HG02885 (cell line): ENCODE measurements around the gene OVCH1.

Experiments used
- ATAC-seq: cut with Tn5 transposase; IDR thresholded peaks from one replicate; pipeline ENCODE4 v1.9.1; 2021; ENCODE audit warnings: mild to moderate bottlenecking; ENCODE audit not compliant: unreplicated experiment, poor library complexity

Gene OVCH1

DNA sequence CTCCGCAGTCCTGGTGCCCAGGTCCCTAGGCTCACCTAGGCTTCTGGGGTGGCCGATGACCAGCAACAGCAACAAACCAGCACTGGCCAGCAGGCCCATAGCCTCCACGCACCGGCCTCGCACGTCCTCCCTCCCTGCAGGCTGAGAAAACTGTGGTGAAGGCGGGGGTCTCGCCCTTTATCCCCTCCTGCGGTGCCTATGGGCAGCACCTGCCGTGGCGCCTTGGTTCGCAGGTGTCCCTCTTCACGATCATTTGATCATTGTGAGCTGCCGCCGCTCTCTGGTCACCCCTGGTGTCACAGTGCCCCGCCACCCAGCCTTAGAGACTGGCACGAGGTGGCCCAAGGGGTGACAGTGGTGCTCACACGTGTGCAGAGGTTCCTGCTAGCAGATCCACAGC, at the start of gene OVCH1:
OVCH1 (minus strand) TSS at position 99 of the 400 bp plus-strand sequence; CDS start at position 99, 0 bp downstream.
- no peak for ATAC-seq

GRCh38 chr12:29547151-29547632, 49.7 kb upstream of the OVCH1 start:
- ATAC-seq = no peak

GRCh38 chr12:29546000-29546399, 48.5 kb upstream of the OVCH1 start:
- no peak for ATAC-seq

GRCh38 chr12:29545102-29545467, 47.6 kb upstream of the OVCH1 start:
- peak; percentile 65 for ATAC-seq

DNA sequence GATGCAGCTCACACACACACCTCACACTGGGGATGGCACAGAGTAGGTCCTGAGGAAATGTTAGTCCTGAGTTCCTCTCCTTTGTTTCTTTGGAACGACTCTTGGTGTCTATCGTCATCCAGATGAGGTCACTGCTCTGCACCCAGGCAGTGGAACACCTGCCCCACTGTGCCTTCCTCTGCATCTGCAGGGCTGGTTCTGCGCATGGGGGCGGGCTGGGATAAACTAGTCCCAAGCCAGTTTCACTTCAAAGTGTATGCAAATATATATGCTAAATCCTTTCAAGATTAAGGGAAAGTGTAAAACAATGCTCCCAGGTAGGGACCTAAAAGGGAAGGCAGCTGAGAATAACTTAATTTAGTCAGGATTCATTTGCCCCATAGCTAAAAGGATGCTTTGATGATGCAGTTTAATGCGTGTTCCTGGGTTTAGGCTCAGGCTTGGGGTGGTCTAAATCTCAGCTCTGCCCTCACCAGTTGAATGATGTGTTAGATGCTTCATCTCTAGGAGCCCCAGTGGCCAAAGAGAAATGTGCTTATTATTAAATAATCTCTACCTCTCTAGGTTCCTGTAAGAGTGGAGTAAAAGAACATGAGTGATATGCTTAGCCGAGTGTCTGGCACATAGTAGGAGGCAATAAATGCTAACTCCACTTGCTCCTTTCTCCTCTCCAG, 47.1 kb upstream of the OVCH1 start:
- peak; percentile 35 for ATAC-seq

DNA sequence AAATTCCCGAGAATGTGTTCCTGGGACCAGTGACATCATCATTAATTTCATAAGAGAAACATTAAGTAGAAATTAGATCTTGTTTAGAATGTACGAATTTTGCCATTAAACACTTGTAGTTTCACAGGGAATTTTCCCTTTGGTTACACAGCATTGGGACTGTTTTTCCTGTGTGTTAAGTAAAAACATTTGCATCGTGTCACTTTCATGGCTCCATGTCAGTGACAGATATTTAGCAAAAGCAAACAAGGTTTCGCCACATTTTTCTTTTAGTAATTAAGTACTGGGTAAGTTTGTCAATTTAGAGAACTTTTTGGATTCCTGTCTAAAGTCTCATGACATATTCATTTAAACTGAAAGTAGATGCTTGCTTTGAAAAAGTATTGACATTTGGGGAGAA, 45.5 kb upstream of the OVCH1 start:
- no peak for ATAC-seq

DNA sequence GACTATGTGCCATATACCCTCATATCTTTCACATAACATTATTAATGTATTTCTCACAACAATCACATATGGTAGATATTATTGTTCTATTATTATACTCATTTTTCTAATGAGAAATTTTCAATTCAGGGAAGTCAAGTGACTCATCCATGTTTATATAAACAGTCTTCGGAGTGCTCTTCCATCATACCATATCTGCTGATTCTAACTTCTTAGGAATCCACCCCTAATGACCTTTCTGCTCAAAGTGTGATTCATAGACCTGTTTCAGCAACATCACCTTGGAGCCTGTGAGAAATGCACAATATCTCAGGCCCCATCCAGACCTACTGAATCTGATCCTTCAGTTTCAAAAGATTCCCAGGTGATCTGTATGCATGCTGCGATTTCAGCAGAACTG, 39.8 kb upstream of the OVCH1 start:
- no peak for ATAC-seq

DNA sequence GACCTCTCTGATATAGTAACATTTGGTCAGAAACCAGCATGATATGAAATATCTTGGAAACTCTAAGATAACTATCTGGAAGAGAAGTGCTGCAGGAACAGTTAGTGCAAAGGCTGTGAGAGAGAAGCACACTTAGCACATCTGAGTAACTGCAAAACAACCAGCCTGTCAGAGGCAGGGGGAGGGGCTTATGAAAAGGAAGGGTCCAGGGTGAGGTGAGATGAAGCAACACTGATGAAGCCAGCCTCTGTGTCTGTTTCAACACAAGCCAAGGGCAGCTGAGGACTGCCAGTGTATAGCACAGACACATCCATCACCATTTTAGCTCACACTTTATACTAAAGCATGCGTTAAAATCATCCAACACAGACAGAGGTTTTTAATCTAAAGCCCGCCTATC, 37.4 kb upstream of the OVCH1 start:
- no peak for ATAC-seq

DNA sequence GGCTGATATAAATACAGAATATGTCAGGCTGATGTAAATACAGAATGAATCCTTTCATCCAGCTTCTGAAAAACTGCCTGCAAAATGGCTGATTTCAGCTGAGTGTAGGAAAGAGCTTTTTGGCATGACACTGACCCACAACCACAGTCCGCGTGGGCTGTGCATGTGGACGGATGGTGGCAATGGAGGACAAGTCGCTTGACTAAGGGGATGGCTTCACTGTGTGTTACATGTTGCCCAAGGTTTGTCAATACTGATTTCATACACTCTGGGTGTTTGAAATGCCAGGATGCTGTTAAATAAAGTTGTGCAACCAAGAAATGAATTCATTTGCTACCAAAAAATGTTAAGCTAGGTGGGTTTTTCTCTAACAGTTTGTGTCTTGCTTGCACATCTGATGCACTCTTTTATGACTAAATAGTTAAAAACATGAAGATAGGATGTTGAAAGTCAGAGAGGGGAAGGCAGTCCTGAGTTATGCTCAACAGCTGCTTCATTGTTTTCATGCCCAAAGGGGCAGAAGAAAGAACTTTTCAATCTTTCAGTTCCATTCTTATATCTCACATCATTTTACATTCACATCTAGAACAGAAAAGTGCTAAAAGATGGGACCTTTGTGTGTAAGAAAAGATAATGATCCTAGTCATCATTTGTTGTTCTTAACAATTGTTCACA, 36.5 kb upstream of the OVCH1 start:
- ATAC-seq = no peak

DNA sequence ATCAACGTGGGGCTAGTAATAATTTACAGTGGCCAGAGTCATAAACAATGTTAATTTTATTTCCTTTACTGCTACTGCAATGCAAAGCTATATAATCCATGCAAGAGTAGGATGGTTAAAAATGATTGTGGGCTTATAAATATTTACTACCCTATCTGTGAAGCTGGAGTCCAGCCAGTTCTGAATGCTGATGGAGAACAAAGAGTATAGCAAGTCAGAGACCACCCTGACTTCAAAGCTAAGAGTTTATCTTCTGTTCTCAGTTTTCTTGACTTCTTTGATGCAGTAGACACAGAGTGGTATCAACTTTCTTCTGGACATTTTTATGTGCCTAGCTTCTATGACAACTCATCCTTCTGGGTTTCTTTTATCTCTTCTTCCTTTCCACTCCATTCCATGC, 34.0 kb upstream of the OVCH1 start:
- no peak for ATAC-seq

DNA sequence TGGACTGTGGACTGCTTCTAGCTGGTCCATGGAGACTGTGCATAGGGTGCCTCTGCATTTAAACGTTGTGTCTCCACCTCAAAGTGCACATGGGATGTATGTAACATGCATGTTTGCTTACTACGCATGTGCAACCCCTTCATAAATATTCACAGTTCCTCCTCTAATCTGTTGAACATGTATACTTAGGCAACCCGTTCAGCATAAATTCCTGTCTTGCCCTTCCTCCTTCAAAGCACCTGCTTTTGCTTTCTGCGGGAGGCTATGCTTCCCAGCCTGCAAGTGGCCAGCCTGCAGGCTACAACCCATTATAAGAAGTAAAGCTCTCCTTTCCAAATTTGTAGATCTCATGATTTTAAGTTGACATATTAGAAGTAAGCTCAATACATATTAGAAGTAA, 33.0 kb upstream of the OVCH1 start:
- no peak for ATAC-seq

GRCh38 chr12:29528161-29528560, 30.7 kb upstream of the OVCH1 start:
- ATAC-seq = no peak

- no peak for ATAC-seq
These were observed 24.5 kb upstream of the OVCH1 start for GRCh38 chr12:29521951-29522350.

- peak; percentile 64 for ATAC-seq
These were observed 22.2 kb upstream of the OVCH1 start for GRCh38 chr12:29519585-29520182.

GRCh38 chr12:29518407-29518806, 20.9 kb upstream of the OVCH1 start:
- ATAC-seq = no peak

- ATAC-seq = no peak
These were observed 19.8 kb upstream of the OVCH1 start for GRCh38 chr12:29517264-29517663.

- ATAC-seq = no peak
These were observed 19.0 kb upstream of the OVCH1 start for GRCh38 chr12:29516431-29516875.

- no peak for ATAC-seq
These were observed 13.2 kb upstream of the OVCH1 start for GRCh38 chr12:29510591-29511185.

- ATAC-seq = no peak
These were observed 12.0 kb upstream of the OVCH1 start for GRCh38 chr12:29509503-29509902.

GRCh38 chr12:29508949-29509348, 11.5 kb upstream of the OVCH1 start:
- ATAC-seq = no peak

GRCh38 chr12:29505122-29505521, 7.6 kb upstream of the OVCH1 start:
- ATAC-seq = no peak
